A673 (cell line): ENCODE measurements around the gene PLET1. TPM values are rescaled to one million over a fixed set of nuclear protein-coding genes. Genes with fewer than 3 reads are reported as not detected.

Experiments used
- BruUV-seq: library from RNA; stranded (reverse); fragments of 400-500 nt; replicated peaks from 2 replicates; lab custom pipeline; 2021; lab: Mats Ljungman, UMichigan
- CTCF ChIA-PET: fragments of 300-600 bp; sonication (Branson Sonifier 250); formaldehyde crosslinking; loops from one replicate; lab custom pipeline; 2022; ENCODE audit warnings: antibody characterized with exemption; lab: Charles Lee
- POLR2A ChIA-PET: fragments of 300-600 bp; sonication (Branson Sonifier 250); formaldehyde crosslinking; loops from one replicate; lab custom pipeline; 2022; ENCODE audit warnings: antibody characterized with exemption; ENCODE audit not compliant: low non-redundant PET; lab: Charles Lee
- DNase-seq: peaks from one replicate; pipeline ENCODE4 v3.0.0-alpha.2; 2015; ENCODE audit warnings: low spot score
- H3K27ac ChIP-seq: fragments of 200-600 bp; sonication (generic); 2 replicates; pipeline ENCODE4 v1.5.1; 2016; ENCODE audit warnings: mixed run types, low read depth, mild to moderate bottlenecking, mixed read lengths, antibody characterized with exemption, low read length; ENCODE audit not compliant: poor library complexity, severe bottlenecking
- H3K27me3 ChIP-seq: fragments of 200-600 bp; sonication (generic); replicated peaks from 2 replicates; pipeline ENCODE4 v1.6.1; 2017; ENCODE audit warnings: mixed run types, low read depth, mild to moderate bottlenecking, mixed read lengths, antibody characterized with exemption, low read length; ENCODE audit not compliant: insufficient read depth, poor library complexity
- H3K36me3 ChIP-seq: fragments of 200-600 bp; sonication (generic); 2 replicates; pipeline ENCODE4 v1.6.1; 2016; ENCODE audit warnings: mixed run types, mild to moderate bottlenecking, mixed read lengths, antibody characterized with exemption, low read length; ENCODE audit not compliant: insufficient read depth, poor library complexity, severe bottlenecking
- H3K4me1 ChIP-seq: fragments of 200-600 bp; sonication (generic); 2 replicates; pipeline ENCODE4 v1.6.1; 2017; ENCODE audit warnings: mixed run types, mild to moderate bottlenecking, mixed read lengths, antibody characterized with exemption, low read length; ENCODE audit not compliant: insufficient read depth, poor library complexity, severe bottlenecking
- H3K4me3 ChIP-seq: fragments of 200-600 bp; sonication (generic); 2 replicates; pipeline ENCODE4 v1.5.1; 2016; ENCODE audit warnings: low read depth, mixed run types, mild to moderate bottlenecking, mixed read lengths, low read length; ENCODE audit not compliant: poor library complexity, severe bottlenecking
- H3K9me3 ChIP-seq: fragments of 200-600 bp; sonication (generic); 2 replicates; pipeline ENCODE4 v1.6.1; 2016; ENCODE audit warnings: mixed run types, low read depth, mild to moderate bottlenecking, mixed read lengths, antibody characterized with exemption, low read length; ENCODE audit not compliant: poor library complexity, severe bottlenecking
- EZH2 ChIP-seq: fragments of 200-600 bp; sonication (generic); IDR thresholded peaks from 2 replicates; pipeline ENCODE4 v1.6.1; 2017; ENCODE audit warnings: borderline replicate concordance, low read depth, mild to moderate bottlenecking, mixed read lengths, antibody characterized with exemption, low read length; ENCODE audit not compliant: poor library complexity, severe bottlenecking
- intact Hi-C: fragments of 100-400 bp; cut with micrococcal nuclease; formaldehyde crosslinking; loops from one replicate; pipeline ENCODE4 v1.10.0; 2022; ENCODE audit not compliant: unreplicated experiment
- total RNA-seq: library from RNA; stranded (reverse); gene quantifications from 2 replicates; pipeline ENCODE4 v1.2.3, GENCODE V29; 2021
- TF ChIP-seq, protein P1 (sequence below): fragments of 300-800, 200-600 bp; sonication (generic); conservative IDR thresholded peaks from 2 replicates; pipeline ENCODE4 v1.5.1; 2017; ENCODE audit warnings: low read depth, mild to moderate bottlenecking, antibody characterized with exemption, low read length, moderate library complexity, mixed read lengths

Gene PLET1
- total RNA-seq, 1 experiment from 2014 or later: not detected

DNA sequence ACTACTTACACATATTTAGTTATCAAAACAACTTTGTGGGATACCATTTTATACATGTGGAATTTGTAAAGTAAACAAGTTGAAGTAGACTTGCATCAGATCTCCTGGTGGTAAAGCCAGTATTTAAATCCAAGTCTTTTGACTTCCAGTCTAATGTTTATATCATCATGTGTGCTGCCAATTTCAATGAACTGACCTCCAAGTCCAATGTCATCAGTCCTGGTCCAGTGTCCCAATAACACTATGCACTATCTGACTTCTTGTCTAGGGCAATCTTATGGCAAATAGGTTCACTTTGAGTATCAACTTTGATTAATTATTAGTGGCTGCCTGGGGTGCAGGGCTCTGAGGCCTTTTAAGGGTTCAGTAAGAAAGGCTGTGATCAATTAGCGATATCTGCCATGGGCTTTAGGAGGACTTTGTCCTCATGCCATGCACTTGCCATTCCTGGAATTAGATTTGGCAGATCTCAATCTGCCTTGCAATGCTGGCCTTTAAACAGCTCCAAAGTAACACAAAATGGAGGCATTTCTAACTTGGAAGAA lies 44.0 kb downstream of the PLET1 start:
- Histone ChIP-seq H3K27ac (no peak overlapping the region), H3K4me1 (peaks cover 18% of the 10 kb centered on the region), H3K27me3 (no peaks in the 10 kb centered on the region), H3K9me3 (no peaks in the 10 kb centered on the region), H3K36me3 (no peaks in the 10 kb centered on the region), H3K4me3 (no peak overlapping the region)
- POLR2A ChIA-PET: no interaction called here
- TF ChIP-seq EZH2: no peak
- TF ChIP-seq, protein P1, sequence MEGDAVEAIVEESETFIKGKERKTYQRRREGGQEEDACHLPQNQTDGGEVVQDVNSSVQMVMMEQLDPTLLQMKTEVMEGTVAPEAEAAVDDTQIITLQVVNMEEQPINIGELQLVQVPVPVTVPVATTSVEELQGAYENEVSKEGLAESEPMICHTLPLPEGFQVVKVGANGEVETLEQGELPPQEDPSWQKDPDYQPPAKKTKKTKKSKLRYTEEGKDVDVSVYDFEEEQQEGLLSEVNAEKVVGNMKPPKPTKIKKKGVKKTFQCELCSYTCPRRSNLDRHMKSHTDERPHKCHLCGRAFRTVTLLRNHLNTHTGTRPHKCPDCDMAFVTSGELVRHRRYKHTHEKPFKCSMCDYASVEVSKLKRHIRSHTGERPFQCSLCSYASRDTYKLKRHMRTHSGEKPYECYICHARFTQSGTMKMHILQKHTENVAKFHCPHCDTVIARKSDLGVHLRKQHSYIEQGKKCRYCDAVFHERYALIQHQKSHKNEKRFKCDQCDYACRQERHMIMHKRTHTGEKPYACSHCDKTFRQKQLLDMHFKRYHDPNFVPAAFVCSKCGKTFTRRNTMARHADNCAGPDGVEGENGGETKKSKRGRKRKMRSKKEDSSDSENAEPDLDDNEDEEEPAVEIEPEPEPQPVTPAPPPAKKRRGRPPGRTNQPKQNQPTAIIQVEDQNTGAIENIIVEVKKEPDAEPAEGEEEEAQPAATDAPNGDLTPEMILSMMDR: no peak
- intact Hi-C loops: no loop called here
- no TSS peak for BruUV-seq
- CTCF ChIA-PET: interaction anchor here (0.8 kb wide), 1 partner anchor 339 kb away, joined by 4 read pairs; no protein-coding TSS in a partner anchor
- DNase-seq: no peak

DNA sequence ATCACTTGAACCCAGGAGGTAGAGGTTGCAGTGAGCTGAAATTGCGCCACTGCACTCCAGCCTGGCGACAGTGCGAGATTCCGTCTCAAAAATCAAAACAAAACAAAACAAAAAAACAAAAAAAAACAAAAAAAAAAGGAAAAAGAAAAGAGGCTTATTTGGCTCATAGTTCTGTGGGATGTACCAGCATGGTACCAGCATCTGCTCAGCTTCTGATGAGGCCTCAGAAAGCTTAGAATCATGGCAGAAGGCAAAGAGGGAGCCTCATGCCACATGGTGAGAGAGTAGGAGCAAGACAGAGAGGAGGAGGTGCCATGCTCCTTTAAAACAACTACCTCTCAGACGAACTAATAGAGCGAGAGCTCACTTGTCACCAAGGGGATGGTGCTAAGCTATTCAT lies 45.0 kb downstream of the PLET1 start:
- no TSS peak for BruUV-seq
- H3K9me3 ChIP-seq: no peaks in the 10 kb centered on the region
- ChIA-PET POLR2A (no interaction called here), CTCF (interaction anchor here (0.8 kb wide), 1 partner anchor 340 kb away, joined by 4 read pairs; no protein-coding TSS in a partner anchor)
- H3K27ac ChIP-seq: no peak overlapping the region
- intact Hi-C loops: no loop called here
- H3K4me1 ChIP-seq: peaks cover 8% of the 10 kb centered on the region
- no peaks in the 10 kb centered on the region for H3K36me3 ChIP-seq
- TF ChIP-seq EZH2: no peak
- TF ChIP-seq, protein P1: no peak
- H3K4me3 ChIP-seq: no peak overlapping the region
- DNase-seq: no peak
- no peaks in the 10 kb centered on the region for H3K27me3 ChIP-seq

DNA sequence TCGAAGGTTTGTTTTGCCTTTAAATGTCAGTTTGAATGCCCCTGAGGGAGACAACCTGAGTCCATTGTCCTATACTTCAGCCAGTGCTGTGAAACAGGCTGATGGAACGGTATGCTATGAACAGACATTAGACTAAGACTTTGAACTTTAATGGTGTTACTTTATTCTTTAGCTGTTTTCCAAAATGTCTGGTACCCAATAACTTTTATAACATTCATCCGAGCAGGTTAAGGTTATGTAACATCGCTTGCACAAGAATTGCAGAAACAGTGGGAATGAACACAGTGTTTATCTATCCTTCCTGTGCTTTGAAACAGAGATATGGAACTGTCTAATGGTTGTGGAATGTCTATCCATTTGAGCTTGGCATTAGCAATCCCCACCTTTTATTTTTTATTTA lies 46.9 kb downstream of the PLET1 start:
- no peaks in the 10 kb centered on the region for H3K27me3 ChIP-seq
- H3K27ac ChIP-seq: no peak overlapping the region
- TF ChIP-seq EZH2: no peak
- TF ChIP-seq, protein P1: no peak
- no peak for DNase-seq
- intact Hi-C loops: no loop called here
- POLR2A ChIA-PET: no interaction called here
- CTCF ChIA-PET: no interaction called here
- H3K4me3 ChIP-seq: no peak overlapping the region
- no peaks in the 10 kb centered on the region for H3K36me3 ChIP-seq
- no TSS peak for BruUV-seq
- H3K4me1 ChIP-seq: no peaks in the 10 kb centered on the region
- no peaks in the 10 kb centered on the region for H3K9me3 ChIP-seq
